ENCODE results near the gene COL6A3.

COL6A3 gene, protein sequence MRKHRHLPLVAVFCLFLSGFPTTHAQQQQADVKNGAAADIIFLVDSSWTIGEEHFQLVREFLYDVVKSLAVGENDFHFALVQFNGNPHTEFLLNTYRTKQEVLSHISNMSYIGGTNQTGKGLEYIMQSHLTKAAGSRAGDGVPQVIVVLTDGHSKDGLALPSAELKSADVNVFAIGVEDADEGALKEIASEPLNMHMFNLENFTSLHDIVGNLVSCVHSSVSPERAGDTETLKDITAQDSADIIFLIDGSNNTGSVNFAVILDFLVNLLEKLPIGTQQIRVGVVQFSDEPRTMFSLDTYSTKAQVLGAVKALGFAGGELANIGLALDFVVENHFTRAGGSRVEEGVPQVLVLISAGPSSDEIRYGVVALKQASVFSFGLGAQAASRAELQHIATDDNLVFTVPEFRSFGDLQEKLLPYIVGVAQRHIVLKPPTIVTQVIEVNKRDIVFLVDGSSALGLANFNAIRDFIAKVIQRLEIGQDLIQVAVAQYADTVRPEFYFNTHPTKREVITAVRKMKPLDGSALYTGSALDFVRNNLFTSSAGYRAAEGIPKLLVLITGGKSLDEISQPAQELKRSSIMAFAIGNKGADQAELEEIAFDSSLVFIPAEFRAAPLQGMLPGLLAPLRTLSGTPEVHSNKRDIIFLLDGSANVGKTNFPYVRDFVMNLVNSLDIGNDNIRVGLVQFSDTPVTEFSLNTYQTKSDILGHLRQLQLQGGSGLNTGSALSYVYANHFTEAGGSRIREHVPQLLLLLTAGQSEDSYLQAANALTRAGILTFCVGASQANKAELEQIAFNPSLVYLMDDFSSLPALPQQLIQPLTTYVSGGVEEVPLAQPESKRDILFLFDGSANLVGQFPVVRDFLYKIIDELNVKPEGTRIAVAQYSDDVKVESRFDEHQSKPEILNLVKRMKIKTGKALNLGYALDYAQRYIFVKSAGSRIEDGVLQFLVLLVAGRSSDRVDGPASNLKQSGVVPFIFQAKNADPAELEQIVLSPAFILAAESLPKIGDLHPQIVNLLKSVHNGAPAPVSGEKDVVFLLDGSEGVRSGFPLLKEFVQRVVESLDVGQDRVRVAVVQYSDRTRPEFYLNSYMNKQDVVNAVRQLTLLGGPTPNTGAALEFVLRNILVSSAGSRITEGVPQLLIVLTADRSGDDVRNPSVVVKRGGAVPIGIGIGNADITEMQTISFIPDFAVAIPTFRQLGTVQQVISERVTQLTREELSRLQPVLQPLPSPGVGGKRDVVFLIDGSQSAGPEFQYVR (N-terminal part only)

DNA sequence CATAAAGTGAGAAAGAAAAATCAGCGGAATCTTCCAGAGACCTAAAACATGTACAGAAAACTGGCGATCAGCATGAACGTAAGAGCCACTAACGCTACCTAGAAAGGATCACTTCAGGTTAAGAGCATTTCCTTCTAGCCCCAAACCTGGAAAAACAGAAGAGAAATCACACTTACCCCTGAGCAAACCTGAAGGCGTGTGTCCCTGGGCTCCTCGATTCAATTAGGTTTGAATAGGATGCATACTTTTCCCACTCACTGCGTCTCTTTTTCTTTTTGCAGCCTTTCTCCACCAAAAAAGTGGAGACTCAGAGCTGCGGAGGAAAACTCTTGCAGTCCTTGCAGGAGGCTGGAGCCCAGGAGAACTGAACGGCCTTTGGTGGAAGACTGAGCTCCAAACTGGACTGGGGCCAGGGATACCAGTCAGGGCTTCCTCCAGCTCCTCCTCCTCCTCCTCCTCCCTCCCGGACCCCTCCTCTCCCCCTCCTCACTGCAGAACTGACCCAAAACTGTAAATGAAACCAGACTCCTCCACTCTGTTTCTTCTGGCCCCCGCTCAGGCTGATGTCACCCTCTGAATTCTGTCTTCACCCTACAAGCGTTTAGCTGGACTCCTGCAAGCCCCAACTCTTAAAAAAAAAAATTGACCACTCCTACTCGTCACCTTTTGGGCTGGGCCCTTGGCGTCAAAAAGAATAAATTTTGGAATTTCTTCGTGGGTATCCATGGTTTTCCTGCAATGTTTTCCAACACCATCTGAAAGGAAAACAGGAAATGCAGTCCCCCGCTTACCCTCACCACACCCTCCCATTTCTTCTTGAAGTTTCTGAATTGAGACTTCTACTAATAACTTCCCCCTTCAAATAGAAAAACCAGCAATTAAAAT, at the start of gene COL6A3:
Gene COL6A3 (minus strand): TSS at position 388 of the 885 bp plus-strand sequence. CDS start 17,347 bp downstream, outside the sequence.
- DNase-seq = no peak

DNA sequence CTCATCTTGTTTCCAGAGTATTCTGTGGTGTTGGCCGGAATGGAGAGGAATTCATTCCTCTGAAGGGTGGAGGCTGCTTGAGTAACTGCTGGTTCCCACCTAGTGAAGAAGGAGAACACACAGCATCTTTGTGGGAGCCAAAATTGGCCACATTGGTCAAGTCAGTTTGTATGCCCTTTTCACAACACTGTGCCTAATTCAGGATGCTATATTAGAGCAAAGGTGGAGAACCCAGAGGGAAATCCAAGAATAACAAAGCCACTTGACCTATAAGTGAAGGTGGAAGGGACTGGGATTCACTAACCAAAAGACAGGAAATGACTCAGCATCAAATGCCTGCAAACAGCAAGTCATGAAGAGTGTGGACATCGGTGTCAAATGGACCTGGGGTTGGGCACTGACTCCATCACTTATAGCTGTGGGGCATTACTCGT, 45.8 kb upstream of the COL6A3 start:
- no peak for DNase-seq

DNA sequence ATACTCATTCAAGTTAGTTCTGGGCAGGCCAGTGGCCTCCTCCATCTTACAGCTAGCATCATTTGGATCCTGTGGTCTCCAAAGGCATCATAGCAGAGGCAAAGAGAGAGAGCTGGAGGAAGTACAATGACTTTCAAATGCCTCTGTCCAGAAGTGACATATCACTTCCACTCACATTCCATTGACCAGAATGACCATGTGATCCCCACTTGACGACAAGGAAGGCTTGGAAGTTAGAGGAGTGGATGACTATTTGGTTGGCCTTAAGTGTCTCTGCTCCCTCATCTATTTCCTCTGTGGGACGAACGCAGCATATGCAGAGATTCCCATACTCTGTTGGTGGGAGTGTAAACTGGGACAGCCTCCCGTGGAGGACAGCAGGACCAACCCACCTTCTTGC, 45.3 kb upstream of the COL6A3 start:
- no peak for DNase-seq

DNA sequence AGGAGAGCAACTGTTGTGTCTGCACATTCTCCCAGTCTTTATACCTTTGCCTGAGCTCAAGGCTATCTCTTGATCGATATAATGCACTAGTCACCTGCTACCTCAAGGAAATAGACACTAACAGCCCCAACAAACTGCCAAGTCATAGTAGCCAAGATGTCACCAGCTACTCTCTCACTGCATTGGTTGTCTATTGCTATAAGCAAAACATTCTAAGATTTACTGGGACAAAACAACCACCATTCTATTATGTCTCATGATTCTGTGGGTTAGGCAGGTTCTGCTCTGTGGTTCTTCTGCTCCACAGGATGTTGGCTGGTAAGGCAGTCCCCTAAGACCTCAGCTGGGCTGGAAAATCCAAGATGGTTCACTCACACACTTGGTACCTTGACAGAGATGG, 44.6 kb upstream of the COL6A3 start:
- no peak for DNase-seq

DNA sequence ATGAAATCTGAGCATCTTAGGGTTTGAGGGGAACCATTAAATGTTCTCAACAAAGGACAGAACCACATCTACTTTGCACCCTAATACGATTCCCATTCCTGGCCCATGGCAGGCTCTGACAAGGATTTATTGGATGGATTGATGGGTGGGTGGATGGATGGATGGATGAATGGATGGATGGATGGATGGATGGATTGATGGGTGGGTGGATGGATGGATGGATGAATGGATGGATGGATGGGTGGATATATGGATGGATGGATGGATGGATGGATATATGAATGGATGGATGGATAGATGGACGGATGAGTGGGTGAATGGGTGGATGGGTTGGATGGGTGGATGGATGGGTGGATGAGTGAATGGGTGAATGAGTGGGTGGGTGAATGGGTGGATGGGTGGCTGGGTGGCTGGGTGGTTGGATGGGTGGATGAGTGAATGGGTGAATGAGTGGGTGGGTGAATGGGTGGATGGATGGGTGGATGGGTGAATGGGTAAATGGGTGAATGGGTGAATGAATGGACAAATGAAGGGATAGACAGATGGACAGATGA, 43.5 kb upstream of the COL6A3 start:
- DNase-seq = no peak

DNA sequence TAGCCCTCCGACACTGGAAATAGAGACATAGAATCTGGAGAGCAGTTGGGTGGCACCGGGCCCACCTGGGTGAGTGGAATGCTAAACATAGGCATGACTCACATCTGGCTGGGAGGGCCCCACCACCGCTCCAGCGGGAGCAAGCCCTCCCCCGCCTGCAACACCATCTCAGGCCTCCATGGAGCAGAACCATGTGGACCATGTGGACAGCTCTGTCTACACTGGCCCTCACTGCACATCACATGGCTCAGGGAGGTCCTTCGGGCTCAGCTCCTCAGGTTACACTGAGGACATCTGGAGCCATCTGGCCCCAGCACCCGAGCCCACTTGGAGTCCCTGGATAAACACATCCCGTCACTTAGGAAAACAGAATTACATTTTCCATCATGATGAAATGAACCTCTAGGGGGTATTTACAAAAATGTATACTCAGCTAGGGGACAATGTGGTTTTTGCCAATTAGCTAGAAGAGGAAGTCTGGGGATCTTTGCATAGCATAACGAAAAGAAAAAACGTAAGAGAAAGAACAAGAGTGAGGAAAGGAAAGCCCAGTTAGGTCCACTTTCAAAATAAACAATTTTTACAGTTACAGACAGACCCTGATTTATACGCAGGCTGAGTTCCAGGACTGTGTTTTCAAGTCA, 42.4 kb upstream of the COL6A3 start:
- DNase-seq = no peak

DNA sequence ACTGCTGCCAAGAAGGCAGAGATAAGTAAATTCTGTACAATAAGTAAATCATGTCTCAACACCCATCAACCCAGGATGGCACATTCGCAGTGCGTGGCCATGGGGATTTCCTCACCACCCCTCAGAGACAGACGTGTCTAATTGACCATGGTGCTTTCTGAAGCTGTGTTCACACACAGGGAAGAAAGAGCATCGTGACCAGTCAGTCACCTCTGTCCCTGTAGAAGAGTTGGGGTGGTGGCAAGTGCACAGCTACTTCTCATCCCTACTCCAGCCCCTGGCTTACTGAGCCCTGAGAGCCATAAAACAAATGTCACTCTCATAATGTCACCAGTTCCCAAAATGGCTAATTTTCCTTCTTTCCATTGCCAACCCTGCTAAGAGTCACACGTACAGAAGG, 41.8 kb upstream of the COL6A3 start:
- DNase-seq = no peak

DNA sequence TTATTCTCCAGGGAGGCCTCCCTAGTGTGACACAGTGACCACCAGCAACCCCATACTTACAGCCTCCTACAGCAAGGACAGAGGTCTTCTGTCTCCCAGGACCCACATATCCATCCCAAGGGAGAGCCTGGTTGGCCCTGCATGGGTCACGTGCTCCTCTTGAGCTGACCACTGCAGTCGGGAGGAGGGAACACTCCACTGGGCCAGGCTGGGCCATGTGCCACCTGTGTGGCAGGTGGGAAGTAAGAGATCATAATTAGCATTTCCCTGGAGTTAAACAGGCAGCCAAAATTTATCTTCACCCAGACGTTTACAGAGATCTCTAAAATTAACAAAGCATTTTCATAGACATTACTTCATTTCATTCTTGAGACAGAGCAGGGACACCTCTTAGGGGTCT, 39.7 kb upstream of the COL6A3 start:
- no peak for DNase-seq

DNA sequence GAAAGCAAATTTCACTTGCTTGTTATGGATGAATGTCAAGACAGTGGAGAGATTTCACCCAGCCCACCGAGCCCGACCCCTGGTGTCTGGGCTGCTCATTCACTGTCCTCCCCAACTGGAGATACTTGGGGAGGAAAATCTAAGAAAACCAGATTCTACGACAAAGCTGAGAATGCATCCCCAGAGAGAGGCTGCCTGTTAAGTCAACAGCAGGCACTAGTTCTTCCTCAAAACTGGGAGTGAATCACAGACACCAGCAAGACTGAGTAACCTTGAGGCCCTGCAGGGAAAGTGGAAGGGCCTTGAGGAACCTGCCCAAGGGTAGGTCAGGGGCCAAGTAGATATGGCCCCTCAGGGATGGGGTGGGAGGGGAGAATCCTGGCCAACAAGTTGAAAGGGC, 38.9 kb upstream of the COL6A3 start:
- no peak for DNase-seq

DNA sequence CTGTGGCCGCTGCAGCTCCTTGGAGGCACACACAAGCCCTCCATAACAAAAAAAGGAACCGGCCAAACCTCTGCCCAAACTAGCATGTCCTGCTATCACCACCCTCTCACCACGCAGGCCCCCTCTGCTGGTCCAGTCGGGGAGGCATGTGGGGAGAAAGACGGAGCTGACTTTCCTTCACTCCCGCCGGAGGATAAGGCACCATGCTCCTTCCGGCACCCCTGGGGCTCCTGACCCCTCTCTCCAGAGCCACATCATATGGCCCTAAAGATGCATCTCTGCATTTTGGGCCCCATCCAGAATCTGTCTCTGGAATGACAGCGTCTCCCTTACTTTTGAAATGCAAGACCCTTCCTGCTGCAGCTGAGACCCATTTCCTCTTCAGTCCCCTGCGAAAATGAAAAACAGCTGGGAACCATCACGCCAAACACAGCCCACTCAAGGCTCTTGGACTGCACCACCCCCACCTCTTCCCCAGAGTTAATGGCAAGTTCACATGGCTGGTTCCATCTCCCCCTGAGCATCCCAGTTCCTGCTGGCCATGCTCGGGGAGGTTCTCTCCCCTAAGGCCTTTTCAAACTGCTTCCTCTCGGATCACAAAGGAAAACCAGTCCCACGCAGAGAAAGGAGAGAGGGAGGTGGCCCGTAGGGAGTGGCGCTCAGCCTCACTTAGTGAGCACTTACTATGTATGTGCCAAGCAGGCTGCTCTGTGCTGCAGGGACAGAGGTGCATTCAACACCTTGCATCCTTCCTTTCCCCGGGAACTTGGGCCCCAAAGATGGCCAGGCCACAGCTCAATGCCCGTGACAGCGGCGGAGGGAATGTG, 37.9 kb upstream of the COL6A3 start:
- DNase-seq = no peak

DNA sequence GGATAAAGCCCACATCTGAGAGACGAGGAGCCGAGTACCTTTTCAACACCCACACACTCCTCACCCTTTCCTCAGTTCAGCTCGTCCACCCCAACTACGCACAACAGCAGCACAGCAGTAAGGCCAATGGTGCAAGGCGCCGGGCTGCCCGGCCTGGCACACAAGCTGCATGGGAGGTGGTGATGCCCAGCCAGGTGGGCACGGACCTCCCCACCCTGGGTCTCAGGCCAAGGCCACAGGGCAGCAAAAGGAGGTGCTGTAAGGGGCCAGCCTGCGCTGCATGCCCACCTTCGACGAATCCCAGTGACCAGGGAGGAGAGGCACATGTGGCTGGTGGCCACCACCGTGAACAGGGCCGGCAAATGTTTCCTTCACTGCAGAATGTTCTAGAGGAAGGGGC, 36.6 kb upstream of the COL6A3 start:
- no peak for DNase-seq

DNA sequence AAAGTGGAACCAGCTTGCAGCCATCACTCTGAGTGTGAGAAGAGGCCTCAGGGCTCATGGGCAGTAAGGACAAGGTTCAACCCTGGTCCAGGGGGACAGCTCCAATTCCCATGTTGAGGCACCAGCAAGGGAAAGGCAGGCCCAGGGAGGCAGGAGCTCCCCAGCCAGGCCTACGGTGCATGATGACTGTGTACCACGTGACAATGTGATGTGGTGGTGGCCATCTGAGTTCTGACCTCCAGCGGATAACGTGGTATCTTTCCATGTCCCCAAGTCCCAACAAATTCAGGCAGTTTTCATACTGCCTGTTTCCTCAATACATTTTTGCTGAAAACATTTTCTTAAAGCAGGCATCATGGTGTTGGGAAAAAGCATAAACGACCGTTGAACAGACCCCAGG, 36.1 kb upstream of the COL6A3 start:
- DNase-seq = no peak

DNA sequence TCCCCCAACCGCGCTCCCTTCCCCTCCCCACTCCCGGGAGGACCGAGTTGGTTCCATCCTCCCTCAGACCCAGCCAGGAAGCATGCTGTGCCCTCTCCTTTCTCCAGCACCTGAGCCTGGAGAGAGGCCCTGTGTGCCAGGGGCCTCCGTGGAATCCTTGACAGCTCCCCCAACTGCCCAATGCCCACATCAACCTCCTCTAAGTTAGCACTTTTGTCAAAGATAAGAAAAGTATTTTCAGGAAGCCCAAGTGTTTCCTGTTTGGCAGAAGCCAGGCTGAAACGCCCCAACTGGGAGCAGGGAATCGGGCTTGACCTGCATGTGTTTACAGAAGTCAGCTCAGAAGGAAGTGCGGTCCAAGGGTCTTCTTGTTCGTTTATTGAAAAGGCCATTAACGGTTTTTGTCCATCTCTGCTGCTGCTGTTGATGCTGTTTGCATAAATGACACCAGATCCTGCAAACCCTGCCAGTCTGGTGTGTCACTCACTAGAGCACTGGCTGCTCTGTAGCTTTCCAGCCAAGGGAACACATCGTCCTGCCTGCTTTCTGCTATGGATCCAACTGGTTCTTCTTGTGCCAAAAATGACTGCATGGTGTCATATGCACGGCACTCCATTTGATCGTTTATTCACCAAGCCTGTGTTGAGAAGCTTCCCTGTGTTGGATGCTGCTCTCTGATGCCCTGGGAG, 35.4 kb upstream of the COL6A3 start:
- DNase-seq = no peak

DNA sequence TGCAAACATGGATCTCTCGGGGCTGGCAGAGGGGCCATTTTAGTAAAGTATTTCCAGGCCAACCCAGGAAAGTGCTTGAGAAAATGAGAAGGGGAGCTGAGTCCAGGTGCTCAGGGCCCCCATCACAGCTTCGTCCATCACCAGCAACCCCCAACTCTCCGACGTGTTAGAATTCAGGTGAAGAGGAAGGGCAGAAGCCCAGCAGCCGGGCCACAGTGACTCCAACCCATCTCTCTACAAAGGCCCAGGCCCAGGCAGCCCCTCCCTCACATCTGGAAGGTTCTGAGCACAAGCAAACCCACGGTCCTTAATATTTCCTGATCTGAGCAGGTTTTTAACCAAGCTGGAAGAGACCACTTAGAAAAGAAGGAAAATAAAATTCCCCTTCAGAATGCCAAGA, 34.7 kb upstream of the COL6A3 start:
- no peak for DNase-seq

DNA sequence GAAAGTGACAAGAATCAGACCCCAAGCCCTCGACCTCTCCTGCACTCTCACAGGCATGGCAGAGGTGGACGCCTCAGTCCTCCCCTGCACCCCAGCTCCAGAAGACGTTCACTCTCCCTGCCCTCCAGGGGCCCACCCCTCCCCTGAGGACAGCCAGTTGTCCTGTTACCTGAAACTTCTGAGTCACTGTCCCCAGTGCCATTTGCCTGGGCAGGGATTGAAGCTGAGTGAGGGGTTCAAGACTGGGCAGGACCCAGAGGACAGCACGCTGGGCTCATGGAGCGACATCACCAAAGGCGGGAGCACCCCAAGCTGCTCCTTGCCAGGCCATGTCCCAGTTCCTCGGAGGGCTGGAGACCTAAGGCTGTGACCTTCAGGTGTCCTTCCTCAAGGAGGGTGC, 34.2 kb upstream of the COL6A3 start:
- no peak for DNase-seq

DNA sequence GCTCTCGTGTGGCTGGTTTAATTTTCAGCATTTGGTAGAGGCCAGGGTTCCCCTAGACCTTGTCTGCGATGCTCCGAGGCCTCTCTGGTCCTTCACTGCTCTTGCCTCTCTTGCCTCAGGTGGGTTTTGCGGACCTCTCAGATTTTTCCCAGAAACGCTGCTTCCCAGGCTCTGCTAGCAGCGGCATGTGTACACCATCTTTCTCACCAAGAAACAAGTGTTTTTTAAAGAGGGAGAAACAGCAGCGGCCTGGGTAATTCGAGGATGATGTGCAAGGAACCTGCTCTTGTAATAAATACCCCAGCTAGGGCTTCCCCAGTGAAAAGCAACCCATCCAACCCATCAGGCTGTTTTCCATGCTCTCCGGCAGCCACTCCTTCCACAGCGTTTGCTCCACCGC, 33.5 kb upstream of the COL6A3 start:
- DNase-seq = no peak

DNA sequence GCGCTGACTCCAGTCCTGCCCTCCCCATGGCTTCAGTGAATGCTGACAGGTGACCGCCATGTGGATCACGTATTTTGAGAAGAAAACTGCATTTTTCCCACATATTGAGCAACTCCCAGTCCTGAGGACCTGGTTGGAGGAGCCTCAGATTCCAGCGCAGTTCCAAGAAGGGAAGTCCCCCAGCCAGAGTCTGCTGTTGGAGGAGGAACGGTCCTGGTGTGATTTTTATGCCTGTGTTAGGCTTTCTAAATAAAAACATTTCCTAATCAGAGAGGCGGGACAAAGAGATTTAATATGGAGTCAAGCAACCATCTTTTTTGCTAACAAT, 32.3 kb upstream of the COL6A3 start:
- DNase-seq = no peak

DNA sequence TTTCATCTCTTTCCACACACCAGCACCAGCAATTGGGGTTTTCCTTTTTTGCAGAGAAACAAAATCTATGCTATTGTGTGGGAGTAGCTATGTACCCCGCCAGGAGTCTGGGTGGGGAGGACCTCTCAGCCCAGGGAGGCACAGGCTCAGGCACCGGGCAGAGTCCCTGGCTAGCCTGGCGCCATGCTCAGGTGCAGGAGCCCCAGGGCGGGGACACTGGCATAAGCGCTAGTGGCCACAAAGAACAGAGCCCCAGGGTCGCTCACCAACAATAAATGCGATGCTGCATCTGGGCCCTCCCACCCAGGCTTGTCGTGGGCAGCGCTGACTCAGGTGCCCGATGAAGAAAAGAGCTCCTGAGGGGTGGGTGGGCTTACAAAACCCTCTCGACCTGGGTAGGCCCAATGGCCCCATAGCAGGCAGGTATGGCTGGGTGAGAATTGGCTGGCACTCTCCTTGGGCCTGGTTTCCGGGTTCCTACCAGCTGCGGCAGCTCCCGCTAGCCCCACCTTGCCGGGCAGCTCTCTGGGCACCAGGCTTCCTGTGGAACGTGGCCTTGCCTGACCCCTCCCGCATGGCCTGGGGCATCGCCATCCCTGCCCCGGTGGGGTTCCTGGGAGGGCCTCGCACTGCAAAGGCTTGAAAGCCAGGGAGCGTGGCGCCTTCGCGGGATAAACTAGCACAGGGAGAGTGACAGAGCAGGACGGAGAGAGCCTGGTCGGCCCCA, 31.8 kb upstream of the COL6A3 start:
- DNase-seq = no peak

DNA sequence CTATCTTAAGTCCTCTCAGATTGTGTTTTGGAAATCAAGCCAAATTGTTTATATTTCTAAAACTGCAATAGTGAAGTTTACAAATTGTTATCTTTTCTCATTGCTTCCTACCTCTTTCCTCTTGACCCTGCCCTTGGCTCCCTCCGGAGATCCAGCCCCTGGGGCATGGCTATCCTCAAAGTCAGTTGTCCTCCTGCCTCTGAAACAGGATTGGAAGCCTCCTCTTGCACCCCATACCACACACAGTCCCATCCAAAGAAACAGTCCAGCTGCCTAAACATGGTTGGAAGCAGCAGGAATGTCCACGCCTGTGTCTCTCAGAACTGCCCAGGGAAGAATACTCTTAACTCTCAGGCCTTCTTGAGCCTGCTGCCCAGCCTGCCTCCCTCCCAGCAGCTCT, 30.1 kb upstream of the COL6A3 start:
- DNase-seq = no peak

All from NCI-H187 (cell line).